ENCODE measurements around the gene PDZK1IP1. TPM values are rescaled to one million over a fixed set of nuclear protein-coding genes. Genes with fewer than 3 reads are reported as not detected.

The PDZK1IP1 gene
- total RNA-seq, 1 experiment from 2014 or later: not detected

DNA sequence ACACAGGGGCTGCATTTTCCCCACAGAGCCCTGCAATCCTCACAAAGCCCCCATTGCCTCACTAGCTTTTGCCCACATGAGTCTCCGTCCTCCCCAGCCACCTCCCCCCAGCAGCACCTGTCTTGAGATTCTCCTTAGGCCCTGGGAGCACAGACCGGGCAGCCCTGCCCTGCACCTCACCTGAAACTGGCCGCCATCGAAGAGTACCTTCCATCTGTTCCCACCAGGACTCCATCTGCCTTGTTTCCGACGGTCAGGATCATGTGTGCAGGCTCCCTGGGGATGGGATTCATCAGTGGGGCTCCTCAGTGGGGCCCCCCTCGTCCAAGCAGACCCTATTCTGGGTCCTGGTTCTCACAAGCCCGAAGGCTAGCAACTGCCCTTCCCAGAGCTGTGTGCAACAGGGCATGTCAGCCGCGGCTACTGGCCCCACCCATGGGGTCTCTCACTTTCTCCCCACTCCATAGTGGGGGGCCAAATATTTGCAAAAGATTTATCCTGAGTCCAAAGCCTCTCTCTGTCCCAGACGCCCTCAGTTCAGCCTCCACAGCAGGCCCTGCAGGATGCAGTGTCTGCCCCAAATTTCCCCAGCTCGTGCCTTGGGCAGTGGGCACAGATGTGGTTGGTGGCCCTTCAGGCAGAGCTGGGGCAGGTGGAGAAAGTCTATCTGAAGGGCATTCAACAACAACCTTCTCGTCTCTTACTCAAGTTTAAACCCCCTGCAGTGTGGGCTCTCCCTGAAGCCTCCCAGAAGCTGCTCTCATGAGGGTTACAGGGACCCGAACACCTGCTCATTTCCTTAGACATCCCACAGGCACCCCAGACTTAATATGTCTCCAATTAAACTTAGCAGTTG is 4.8 kb downstream of the PDZK1IP1 start:
- H3K9me3 ChIP-seq (ENCODE audit: control insufficient read depth in 1 of 2, insufficient read depth in 1 of 2, low read depth in 1 of 2, low read length in 2 of 2): no peaks in the 10 kb centered on the region
- H3K4me3 ChIP-seq (replicated peaks in 1 of 2; ENCODE audit: low read depth in 1 of 2, low read length in 2 of 2): no peak overlapping the region
- H3K9me2 ChIP-seq (ENCODE audit: insufficient read depth): no peaks in the 10 kb centered on the region
- ChIA-PET POLR2A (interaction anchor here (0.9 kb wide), 1 partner anchor 129 kb away, joined by 3 read pairs; the partner anchor contains the start of gene STIL), RAD21 (ENCODE audit: low non-redundant PET in 1 of 2, low total read pairs in 2 of 2, uncharacterized antibody in 2 of 2, unreplicated experiment in 2 of 2) (interaction anchor here in 1 of 2 experiments (0.7 kb wide), 1 partner anchor 20 kb away, joined by 10 read pairs; no protein-coding TSS in a partner anchor), CTCF (interaction anchor here (1.6 kb wide), 1 partner anchor 8 kb away, joined by 12 read pairs; no protein-coding TSS in a partner anchor)
- TF ChIP-seq POLR2A (IDR thresholded peaks at IDR 0.05; ENCODE audit: borderline replicate concordance, extremely low read depth, insufficient read depth, insufficient read length) (no peak), SIN3A (IDR thresholded peaks at IDR 0.05; ENCODE audit: low read depth) (no peak), JUND (IDR thresholded peaks at IDR 0.05) (no peak), EZH2phosphoT487 (IDR thresholded peaks at IDR 0.05; ENCODE audit: borderline replicate concordance) (no peak), ZNF274 (IDR thresholded peaks at IDR 0.05; ENCODE audit: low read depth, low read length) (no peak), ZBTB33 (IDR thresholded peaks at IDR 0.05; ENCODE audit: extremely low read depth, insufficient replicate concordance, low read length) (no peak), EZH2 (IDR thresholded peaks at IDR 0.05) (no peak), ZFX (IDR thresholded peaks at IDR 0.05) (no peak)
- TF ChIP-seq, protein P1, sequence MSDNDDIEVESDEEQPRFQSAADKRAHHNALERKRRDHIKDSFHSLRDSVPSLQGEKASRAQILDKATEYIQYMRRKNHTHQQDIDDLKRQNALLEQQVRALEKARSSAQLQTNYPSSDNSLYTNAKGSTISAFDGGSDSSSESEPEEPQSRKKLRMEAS (IDR thresholded peaks at IDR 0.05): no peak
- TF ChIP-seq, protein P2, sequence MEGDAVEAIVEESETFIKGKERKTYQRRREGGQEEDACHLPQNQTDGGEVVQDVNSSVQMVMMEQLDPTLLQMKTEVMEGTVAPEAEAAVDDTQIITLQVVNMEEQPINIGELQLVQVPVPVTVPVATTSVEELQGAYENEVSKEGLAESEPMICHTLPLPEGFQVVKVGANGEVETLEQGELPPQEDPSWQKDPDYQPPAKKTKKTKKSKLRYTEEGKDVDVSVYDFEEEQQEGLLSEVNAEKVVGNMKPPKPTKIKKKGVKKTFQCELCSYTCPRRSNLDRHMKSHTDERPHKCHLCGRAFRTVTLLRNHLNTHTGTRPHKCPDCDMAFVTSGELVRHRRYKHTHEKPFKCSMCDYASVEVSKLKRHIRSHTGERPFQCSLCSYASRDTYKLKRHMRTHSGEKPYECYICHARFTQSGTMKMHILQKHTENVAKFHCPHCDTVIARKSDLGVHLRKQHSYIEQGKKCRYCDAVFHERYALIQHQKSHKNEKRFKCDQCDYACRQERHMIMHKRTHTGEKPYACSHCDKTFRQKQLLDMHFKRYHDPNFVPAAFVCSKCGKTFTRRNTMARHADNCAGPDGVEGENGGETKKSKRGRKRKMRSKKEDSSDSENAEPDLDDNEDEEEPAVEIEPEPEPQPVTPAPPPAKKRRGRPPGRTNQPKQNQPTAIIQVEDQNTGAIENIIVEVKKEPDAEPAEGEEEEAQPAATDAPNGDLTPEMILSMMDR (IDR thresholded peaks at IDR 0.05 in 2 of 3, conservative IDR thresholded peaks at IDR 0.05 in 1 of 3; ENCODE audit: borderline replicate concordance in 1 of 3, insufficient read depth in 1 of 3, low read depth in 2 of 3, low read length in 2 of 3): no peak
- H3K4me1 ChIP-seq (ENCODE audit: control insufficient read depth in 1 of 2, insufficient read depth in 2 of 2, low read length in 2 of 2): peaks cover 0 to 9% of the 10 kb centered on the region in 2 experiments; a peak in 1 of 4 replicates
- DNase-seq (ENCODE audit: low read depth, low spot score): no peak
- ATAC-seq: no peak
- no TSS peak for BruUV-seq (replicated peaks)
- no peak overlapping the region for H3K4me2 ChIP-seq (ENCODE audit: low read length)
- no peak overlapping the region for H2AFZ ChIP-seq (ENCODE audit: low read depth, low read length, poor library complexity, severe bottlenecking)
- H3K79me2 ChIP-seq (ENCODE audit: insufficient read depth, low read length): no peaks in the 10 kb centered on the region
- no peaks in the 10 kb centered on the region for H3K27me3 ChIP-seq (ENCODE audit: insufficient read depth, low read length)
- intact Hi-C loops (cut with micrococcal nuclease): no loop called here
- H4K20me1 ChIP-seq (ENCODE audit: insufficient read depth): no peaks in the 10 kb centered on the region
- H3K9ac ChIP-seq (ENCODE audit: low read length): no peak overlapping the region
- H3K36me3 ChIP-seq (ENCODE audit: control insufficient read depth in 1 of 2, insufficient read depth in 2 of 2, low read length in 2 of 2): no peaks in the 10 kb centered on the region
- no peak overlapping the region for H3K27ac ChIP-seq (ENCODE audit: low read depth, low read length)

Data from HCT116 (cell line).